ENCODE results near the gene SPHK1.

Gene SPHK1, protein sequence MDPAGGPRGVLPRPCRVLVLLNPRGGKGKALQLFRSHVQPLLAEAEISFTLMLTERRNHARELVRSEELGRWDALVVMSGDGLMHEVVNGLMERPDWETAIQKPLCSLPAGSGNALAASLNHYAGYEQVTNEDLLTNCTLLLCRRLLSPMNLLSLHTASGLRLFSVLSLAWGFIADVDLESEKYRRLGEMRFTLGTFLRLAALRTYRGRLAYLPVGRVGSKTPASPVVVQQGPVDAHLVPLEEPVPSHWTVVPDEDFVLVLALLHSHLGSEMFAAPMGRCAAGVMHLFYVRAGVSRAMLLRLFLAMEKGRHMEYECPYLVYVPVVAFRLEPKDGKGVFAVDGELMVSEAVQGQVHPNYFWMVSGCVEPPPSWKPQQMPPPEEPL

GRCh38 chr17:76384222-76384986, at the start of gene SPHK1:
Gene SPHK1, plus strand, starts transcription at chr17:76384609. Its CDS starts 1,036 bp downstream, at chr17:76385645.
- H3K4me2 ChIP-seq (ENCODE audit: low read length): peak within 1 kb of the TSS; percentile 47
- no peaks in the 10 kb centered on the region for H3K9me3 ChIP-seq (ENCODE audit: insufficient read depth, low read length)
- H3K27ac ChIP-seq (ENCODE audit: low read length): no peak within 1 kb of the TSS
- no peaks in the 10 kb centered on the region for H3K4me1 ChIP-seq (ENCODE audit: low read length)
- TF ChIP-seq, protein P1, sequence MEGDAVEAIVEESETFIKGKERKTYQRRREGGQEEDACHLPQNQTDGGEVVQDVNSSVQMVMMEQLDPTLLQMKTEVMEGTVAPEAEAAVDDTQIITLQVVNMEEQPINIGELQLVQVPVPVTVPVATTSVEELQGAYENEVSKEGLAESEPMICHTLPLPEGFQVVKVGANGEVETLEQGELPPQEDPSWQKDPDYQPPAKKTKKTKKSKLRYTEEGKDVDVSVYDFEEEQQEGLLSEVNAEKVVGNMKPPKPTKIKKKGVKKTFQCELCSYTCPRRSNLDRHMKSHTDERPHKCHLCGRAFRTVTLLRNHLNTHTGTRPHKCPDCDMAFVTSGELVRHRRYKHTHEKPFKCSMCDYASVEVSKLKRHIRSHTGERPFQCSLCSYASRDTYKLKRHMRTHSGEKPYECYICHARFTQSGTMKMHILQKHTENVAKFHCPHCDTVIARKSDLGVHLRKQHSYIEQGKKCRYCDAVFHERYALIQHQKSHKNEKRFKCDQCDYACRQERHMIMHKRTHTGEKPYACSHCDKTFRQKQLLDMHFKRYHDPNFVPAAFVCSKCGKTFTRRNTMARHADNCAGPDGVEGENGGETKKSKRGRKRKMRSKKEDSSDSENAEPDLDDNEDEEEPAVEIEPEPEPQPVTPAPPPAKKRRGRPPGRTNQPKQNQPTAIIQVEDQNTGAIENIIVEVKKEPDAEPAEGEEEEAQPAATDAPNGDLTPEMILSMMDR (IDR thresholded peaks at IDR 0.05; ENCODE audit: low read depth, low read length): no peak
- TF ChIP-seq EZH2phosphoT487 (IDR thresholded peaks at IDR 0.05; ENCODE audit: low read depth): no peak
- H3K9ac ChIP-seq (ENCODE audit: low read length): no peak within 1 kb of the TSS
- no peaks in the 10 kb centered on the region for H3K79me2 ChIP-seq (ENCODE audit: low read length)
- H3K4me3 ChIP-seq (ENCODE audit: low read length): peak within 1 kb of the TSS; percentile 61
- no peak within 1 kb of the TSS for H2AFZ ChIP-seq (ENCODE audit: low read depth, low read length)
- H3K27me3 ChIP-seq (ENCODE audit: low read depth, low read length): no peaks in the 10 kb centered on the region
- H3K36me3 ChIP-seq (replicated peaks; ENCODE audit: low read depth, low read length): peaks cover 3% of the 10 kb centered on the region
- no peaks in the 10 kb centered on the region for H4K20me1 ChIP-seq (ENCODE audit: insufficient read depth, low read length)

GRCh38 chr17:76335716-76336381, 48.6 kb upstream of the SPHK1 start:
- Histone ChIP-seq H3K4me3 (ENCODE audit: low read length) (no peak overlapping the region), H3K9ac (ENCODE audit: low read length) (no peak overlapping the region), H2AFZ (ENCODE audit: low read depth, low read length) (no peak overlapping the region), H3K36me3 (replicated peaks; ENCODE audit: low read depth, low read length) (no peaks in the 10 kb centered on the region), H3K4me2 (ENCODE audit: low read length) (no peak overlapping the region), H3K9me3 (ENCODE audit: insufficient read depth, low read length) (no peaks in the 10 kb centered on the region), H3K27me3 (ENCODE audit: low read depth, low read length) (no peaks in the 10 kb centered on the region), H3K4me1 (ENCODE audit: low read length) (no peaks in the 10 kb centered on the region), H3K27ac (ENCODE audit: low read length) (no peak overlapping the region), H3K79me2 (ENCODE audit: low read length) (no peaks in the 10 kb centered on the region), H4K20me1 (ENCODE audit: insufficient read depth, low read length) (no peaks in the 10 kb centered on the region)
- TF ChIP-seq, protein P1 (IDR thresholded peaks at IDR 0.05; ENCODE audit: low read depth, low read length): no peak
- no peak for TF ChIP-seq EZH2phosphoT487 (IDR thresholded peaks at IDR 0.05; ENCODE audit: low read depth)

DNA sequence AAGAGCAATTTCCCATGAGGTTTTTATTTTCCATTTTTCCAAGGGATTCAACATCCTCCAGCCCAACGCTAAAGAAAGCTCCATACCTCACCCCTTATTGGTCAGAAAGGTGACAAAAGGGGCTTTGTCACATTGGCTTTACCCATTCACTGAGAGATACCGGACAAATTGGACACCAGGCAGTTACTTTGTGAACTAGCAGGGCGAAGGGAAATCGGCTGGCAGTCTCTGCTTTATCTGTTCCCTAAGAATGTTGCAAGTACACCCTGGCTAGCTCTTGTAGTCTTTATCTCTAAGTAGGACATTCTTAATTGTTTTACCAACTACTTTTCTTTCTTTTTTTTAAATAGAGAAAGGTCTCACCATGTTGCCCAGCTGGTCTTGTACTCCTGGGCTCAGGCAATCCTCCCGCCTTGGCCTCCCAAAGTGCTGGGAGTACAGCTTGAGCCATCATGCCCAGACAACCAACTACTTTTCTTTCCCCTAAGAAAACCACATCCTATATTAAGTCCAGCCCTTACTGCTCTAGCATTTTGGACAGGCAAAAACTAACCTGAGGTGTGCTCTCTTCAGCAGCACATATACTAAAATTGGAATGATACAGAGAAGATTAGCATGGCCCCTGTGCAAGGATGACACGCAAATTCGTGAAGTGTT, 47.5 kb upstream of the SPHK1 start:
- no peak overlapping the region for H3K9ac ChIP-seq (ENCODE audit: low read length)
- H3K9me3 ChIP-seq (ENCODE audit: insufficient read depth, low read length): no peaks in the 10 kb centered on the region
- no peaks in the 10 kb centered on the region for H4K20me1 ChIP-seq (ENCODE audit: insufficient read depth, low read length)
- peaks cover 2% of the 10 kb centered on the region for H3K36me3 ChIP-seq (replicated peaks; ENCODE audit: low read depth, low read length)
- H3K27me3 ChIP-seq (ENCODE audit: low read depth, low read length): no peaks in the 10 kb centered on the region
- no peaks in the 10 kb centered on the region for H3K4me1 ChIP-seq (ENCODE audit: low read length)
- no peak overlapping the region for H3K4me2 ChIP-seq (ENCODE audit: low read length)
- H3K27ac ChIP-seq (ENCODE audit: low read length): no peak overlapping the region
- no peak overlapping the region for H2AFZ ChIP-seq (ENCODE audit: low read depth, low read length)
- H3K4me3 ChIP-seq (ENCODE audit: low read length): no peak overlapping the region
- no peaks in the 10 kb centered on the region for H3K79me2 ChIP-seq (ENCODE audit: low read length)
- TF ChIP-seq, protein P1 (IDR thresholded peaks at IDR 0.05; ENCODE audit: low read depth, low read length): no peak
- TF ChIP-seq EZH2phosphoT487 (IDR thresholded peaks at IDR 0.05; ENCODE audit: low read depth): no peak

Measured in OCI-LY3 (cell line).